HEK293T (cell line): Measurements from ENCODE around the gene ACHE.
"Not testable (repeated sequence)": the region's sequence is repeated elsewhere in the genome, so short reads cannot be mapped to it uniquely, and the experiment has no call there.

Experiments used
- CTCF ChIA-PET: fragments of 350-600 bp; formaldehyde crosslinking; extraction: SDS; loops from one replicate; lab custom pipeline; 2021; ENCODE audit warnings: antibody characterized with exemption, inconsistent platforms; lab: Yijun Ruan, JAX
- POLR2A ChIA-PET: fragments of 350-600 bp; formaldehyde crosslinking; extraction: SDS; loops from one replicate; lab custom pipeline; 2020; ENCODE audit warnings: antibody characterized with exemption, inconsistent platforms; lab: Yijun Ruan, JAX
- DNase-seq: peaks from one replicate; pipeline ENCODE4 v3.0.0; 2012; ENCODE audit warnings: mixed read lengths; ENCODE audit errors: extremely low spot score
- ARNT ChIP-seq: fragments of 450-650 bp; IDR thresholded peaks from 2 replicates; pipeline ENCODE4 v1.6.1; 2017; ENCODE audit warnings: mild to moderate bottlenecking
- BHLHE40 ChIP-seq: fragments of 450-650 bp; IDR thresholded peaks from 2 replicates; pipeline ENCODE4 v1.6.1; 2016; ENCODE audit warnings: mild to moderate bottlenecking, moderate library complexity, borderline replicate concordance
- CTBP1 ChIP-seq: fragments of 450-650 bp; IDR thresholded peaks from 2 replicates; pipeline ENCODE4 v1.6.1; 2016; ENCODE audit warnings: borderline replicate concordance
- ELF4 ChIP-seq: fragments of 450-650 bp; IDR thresholded peaks from 2 replicates; pipeline ENCODE4 v1.6.1; 2017; ENCODE audit warnings: antibody characterized with exemption
- FOXA1 ChIP-seq: fragments of 450-650 bp; IDR thresholded peaks from 2 replicates; pipeline ENCODE4 v1.6.1; 2016; ENCODE audit warnings: mild to moderate bottlenecking
- FOXK2 ChIP-seq: fragments of 450-650 bp; IDR thresholded peaks from 2 replicates; pipeline ENCODE4 v1.6.1; 2016; ENCODE audit warnings: mild to moderate bottlenecking
- FOXM1 ChIP-seq: fragments of 450-650 bp; IDR thresholded peaks from 2 replicates; pipeline ENCODE4 v1.6.1; 2017; ENCODE audit warnings: mild to moderate bottlenecking, borderline replicate concordance
- HDGF ChIP-seq: fragments of 450-650 bp; IDR thresholded peaks from 2 replicates; pipeline ENCODE4 v1.6.1; 2017; ENCODE audit warnings: antibody characterized with exemption, borderline replicate concordance
- L3MBTL2 ChIP-seq: fragments of 450-650 bp; conservative IDR thresholded peaks from 2 replicates; pipeline ENCODE4 v1.6.1; 2016; ENCODE audit warnings: mild to moderate bottlenecking
- LEF1 ChIP-seq: fragments of 450-650 bp; IDR thresholded peaks from 2 replicates; pipeline ENCODE4 v1.6.1; 2017; ENCODE audit warnings: mild to moderate bottlenecking, borderline replicate concordance
- NFRKB ChIP-seq: fragments of 450-650 bp; IDR thresholded peaks from 2 replicates; pipeline ENCODE4 v1.6.1; 2016; ENCODE audit warnings: mild to moderate bottlenecking, moderate library complexity
- PKNOX1 ChIP-seq: fragments of 450-650 bp; IDR thresholded peaks from 2 replicates; pipeline ENCODE4 v1.6.1; 2016
- SP1 ChIP-seq: fragments of 450-650 bp; IDR thresholded peaks from 2 replicates; pipeline ENCODE4 v1.6.1; 2017
- SUZ12 ChIP-seq: fragments of 450-650 bp; IDR thresholded peaks from 2 replicates; pipeline ENCODE4 v1.6.1; 2016; ENCODE audit warnings: mild to moderate bottlenecking
- TARDBP ChIP-seq: fragments of 450-650 bp; IDR thresholded peaks from 2 replicates; pipeline ENCODE4 v1.6.1; 2016
- ZNF384 ChIP-seq: fragments of 450-650 bp; IDR thresholded peaks from 2 replicates; pipeline ENCODE4 v1.6.1; 2016

The ACHE gene

GRCh38 chr7:100929808-100930174 lies 34.1 kb upstream of the ACHE start:
- ChIA-PET CTCF (no interaction called here), POLR2A (no interaction called here)
- TF ChIP-seq FOXK2 (no peak), CTBP1 (no peak), SP1 (no peak), PKNOX1 (no peak)
- DNase-seq: no peak

- DNase-seq, POLR2A ChIA-PET, CTCF ChIA-PET: not testable (repeated sequence)
These were observed 27.9 kb upstream of the ACHE start for GRCh38 chr7:100923616-100924015.

- no peak for TF ChIP-seq ARNT
- no peak for TF ChIP-seq L3MBTL2
- TF ChIP-seq FOXM1: no peak
- TF ChIP-seq NFRKB: no peak
- no peak for TF ChIP-seq SP1
- no peak for TF ChIP-seq LEF1
- no peak for TF ChIP-seq TARDBP
- no peak for TF ChIP-seq FOXK2
- TF ChIP-seq ELF4: no peak
- TF ChIP-seq FOXA1: no peak
- TF ChIP-seq CTBP1: no peak
- TF ChIP-seq ZNF384: no peak
- no peak for TF ChIP-seq HDGF
- no peak for TF ChIP-seq BHLHE40
- no peak for TF ChIP-seq SUZ12
- TF ChIP-seq PKNOX1: no peak
- ChIA-PET CTCF (interaction anchor here (0.7 kb wide), 1 partner anchor 137 kb away, joined by 4 read pairs; no protein-coding TSS in a partner anchor), POLR2A (no interaction called here)
- DNase-seq: no peak
These were observed 25.4 kb upstream of the ACHE start for GRCh38 chr7:100921039-100921438.

- DNase-seq, CTCF ChIA-PET: not testable (repeated sequence)
- POLR2A ChIA-PET: interaction anchor here (1.4 kb wide), 1 partner anchor 30 kb away, joined by 3 read pairs; the partner anchor contains the start of gene UFSP1
These were observed 24.2 kb upstream of the ACHE start for GRCh38 chr7:100919779-100920437.

GRCh38 chr7:100919335-100919734 lies 23.6 kb upstream of the ACHE start:
- CTCF ChIA-PET, DNase-seq: not testable (repeated sequence)
- POLR2A ChIA-PET: interaction anchor here (1.4 kb wide), 1 partner anchor 29 kb away, joined by 3 read pairs; the partner anchor contains the start of gene UFSP1

GRCh38 chr7:100914879-100915447 lies 19.3 kb upstream of the ACHE start:
- POLR2A ChIA-PET: no interaction called here
- TF ChIP-seq HDGF (no peak), PKNOX1 (no peak), TARDBP (no peak), FOXK2 (no peak), CTBP1 (no peak), LEF1 (no peak), SP1 (no peak), ARNT (no peak), ZNF384 (no peak), FOXA1 (no peak)
- no peak for DNase-seq
- CTCF ChIA-PET: no interaction called here

GRCh38 chr7:100914208-100914878 lies 18.7 kb upstream of the ACHE start:
- no peak for DNase-seq
- POLR2A ChIA-PET: no interaction called here
- CTCF ChIA-PET: no interaction called here
- TF ChIP-seq FOXM1 (no peak), CTBP1 (no peak), FOXA1 (no peak), L3MBTL2 (no peak), TARDBP (no peak), ARNT (no peak), BHLHE40 (no peak), SP1 (no peak), HDGF (no peak), ELF4 (no peak)
